ENCODE measurements around the gene ARHGAP32.

ARHGAP32 gene

GRCh38 chr11:129209891-129210830 lies 18.0 kb upstream of the ARHGAP32 start:
- DNase-seq (ENCODE audit: low spot score) = no peak
- no peak overlapping the region for H3K27ac ChIP-seq
- TF ChIP-seq, protein P1, sequence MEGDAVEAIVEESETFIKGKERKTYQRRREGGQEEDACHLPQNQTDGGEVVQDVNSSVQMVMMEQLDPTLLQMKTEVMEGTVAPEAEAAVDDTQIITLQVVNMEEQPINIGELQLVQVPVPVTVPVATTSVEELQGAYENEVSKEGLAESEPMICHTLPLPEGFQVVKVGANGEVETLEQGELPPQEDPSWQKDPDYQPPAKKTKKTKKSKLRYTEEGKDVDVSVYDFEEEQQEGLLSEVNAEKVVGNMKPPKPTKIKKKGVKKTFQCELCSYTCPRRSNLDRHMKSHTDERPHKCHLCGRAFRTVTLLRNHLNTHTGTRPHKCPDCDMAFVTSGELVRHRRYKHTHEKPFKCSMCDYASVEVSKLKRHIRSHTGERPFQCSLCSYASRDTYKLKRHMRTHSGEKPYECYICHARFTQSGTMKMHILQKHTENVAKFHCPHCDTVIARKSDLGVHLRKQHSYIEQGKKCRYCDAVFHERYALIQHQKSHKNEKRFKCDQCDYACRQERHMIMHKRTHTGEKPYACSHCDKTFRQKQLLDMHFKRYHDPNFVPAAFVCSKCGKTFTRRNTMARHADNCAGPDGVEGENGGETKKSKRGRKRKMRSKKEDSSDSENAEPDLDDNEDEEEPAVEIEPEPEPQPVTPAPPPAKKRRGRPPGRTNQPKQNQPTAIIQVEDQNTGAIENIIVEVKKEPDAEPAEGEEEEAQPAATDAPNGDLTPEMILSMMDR (conservative IDR thresholded peaks at IDR 0.05; ENCODE audit: low read depth) = no peak
- ChIA-PET CTCF (no interaction called here), POLR2A (ENCODE audit: low non-redundant PET) (no interaction called here)

DNA sequence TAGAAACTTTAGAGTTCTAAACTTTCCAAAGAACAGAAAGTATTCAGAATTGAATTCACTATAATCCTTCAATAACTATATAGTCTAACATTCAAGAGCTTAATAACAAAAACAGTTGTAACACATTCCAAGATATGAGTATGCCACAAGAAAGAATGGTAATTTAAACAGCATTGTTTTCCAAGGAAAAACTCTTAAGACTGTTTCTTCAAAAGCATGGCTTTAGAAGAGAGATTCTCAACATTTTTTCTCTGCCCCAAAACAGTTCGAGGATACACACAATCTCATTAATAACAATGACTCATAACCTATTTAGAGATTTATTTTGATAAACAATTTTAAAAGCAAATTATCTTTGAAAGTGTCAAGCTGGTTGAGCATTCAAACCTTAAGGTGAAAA lies 16.7 kb upstream of the ARHGAP32 start:
- no peak for DNase-seq (ENCODE audit: low spot score)
- ChIA-PET CTCF (interaction anchor here (0.6 kb wide), 1 partner anchor 128 kb away, joined by 3 read pairs; no protein-coding TSS in a partner anchor), POLR2A (ENCODE audit: low non-redundant PET) (no interaction called here)
- no peak overlapping the region for H3K27ac ChIP-seq
- TF ChIP-seq, protein P1 (conservative IDR thresholded peaks at IDR 0.05; ENCODE audit: low read depth) = no peak

DNA sequence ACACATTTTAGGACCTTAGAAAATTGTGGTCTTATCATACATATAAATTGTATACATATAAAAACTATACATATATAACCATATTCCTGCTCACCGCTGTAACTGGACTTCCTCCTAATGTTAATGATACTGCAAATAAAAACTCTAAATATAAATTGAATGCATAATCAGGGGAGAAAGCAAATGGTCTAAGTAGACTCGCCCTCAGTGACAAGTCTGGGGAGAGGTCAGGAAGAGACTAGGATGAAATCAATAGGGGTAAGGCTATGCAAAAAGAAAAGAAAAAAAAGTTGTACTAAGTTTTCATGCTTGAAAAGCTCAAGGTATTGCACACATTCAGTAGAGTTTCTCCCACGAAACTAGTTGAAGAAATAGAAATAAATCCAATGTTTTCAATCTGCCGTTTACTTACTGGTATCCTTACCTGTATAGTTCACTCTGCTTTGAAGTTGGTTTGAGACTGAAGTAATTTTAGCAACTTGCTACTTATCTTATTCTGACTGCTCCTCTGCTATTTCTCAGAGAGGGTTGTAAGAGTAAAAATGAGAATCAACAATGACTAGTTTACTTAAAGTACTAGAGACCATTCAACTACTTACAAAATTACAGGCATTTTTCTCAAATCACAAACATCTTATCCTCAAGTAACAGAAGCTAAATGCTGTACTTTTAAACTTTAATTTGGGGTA lies 12.2 kb upstream of the ARHGAP32 start:
- TF ChIP-seq, protein P1 (conservative IDR thresholded peaks at IDR 0.05; ENCODE audit: low read depth) = no peak
- ChIA-PET POLR2A (ENCODE audit: low non-redundant PET) (no interaction called here), CTCF (interaction anchor here (0.6 kb wide), 1 partner anchor 65 kb away, joined by 4 read pairs; no protein-coding TSS in a partner anchor)
- DNase-seq (ENCODE audit: low spot score) = no peak
- no peak overlapping the region for H3K27ac ChIP-seq

- H3K27ac ChIP-seq = no peak overlapping the region
- no peak for DNase-seq (ENCODE audit: low spot score)
- CTCF ChIA-PET = no interaction called here
- TF ChIP-seq, protein P1 (conservative IDR thresholded peaks at IDR 0.05; ENCODE audit: low read depth) = no peak
- POLR2A ChIA-PET (ENCODE audit: low non-redundant PET) = no interaction called here
Measured at GRCh38 chr11:129202646-129203045, 10.5 kb upstream of the ARHGAP32 start.

DNA sequence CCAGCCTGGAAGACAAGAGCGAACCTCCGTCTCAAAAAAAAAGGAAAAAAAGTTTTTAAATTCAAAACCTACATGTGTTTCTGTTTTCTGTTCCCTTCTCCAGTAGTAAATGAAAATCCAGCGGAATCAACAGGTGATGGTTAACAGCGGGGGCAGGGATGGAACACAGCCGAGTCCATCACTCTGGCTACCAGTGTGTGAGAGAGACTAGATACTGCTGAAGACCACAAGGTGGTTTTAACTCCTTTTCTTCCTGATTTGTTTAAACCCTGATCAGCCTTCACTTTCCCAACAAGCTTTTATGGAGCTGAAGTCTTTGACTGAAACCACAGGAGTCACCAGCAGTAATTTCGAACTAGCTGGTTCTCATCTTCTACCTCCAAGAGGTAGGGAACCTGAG lies 3.6 kb upstream of the ARHGAP32 start:
- ChIA-PET CTCF (interaction anchor here (0.7 kb wide), 1 partner anchor 51 kb away, joined by 3 read pairs; no protein-coding TSS in a partner anchor), POLR2A (ENCODE audit: low non-redundant PET) (no interaction called here)
- no peak overlapping the region for H3K27ac ChIP-seq
- no peak for DNase-seq (ENCODE audit: low spot score)
- TF ChIP-seq, protein P1 (conservative IDR thresholded peaks at IDR 0.05; ENCODE audit: low read depth) = no peak

DNA sequence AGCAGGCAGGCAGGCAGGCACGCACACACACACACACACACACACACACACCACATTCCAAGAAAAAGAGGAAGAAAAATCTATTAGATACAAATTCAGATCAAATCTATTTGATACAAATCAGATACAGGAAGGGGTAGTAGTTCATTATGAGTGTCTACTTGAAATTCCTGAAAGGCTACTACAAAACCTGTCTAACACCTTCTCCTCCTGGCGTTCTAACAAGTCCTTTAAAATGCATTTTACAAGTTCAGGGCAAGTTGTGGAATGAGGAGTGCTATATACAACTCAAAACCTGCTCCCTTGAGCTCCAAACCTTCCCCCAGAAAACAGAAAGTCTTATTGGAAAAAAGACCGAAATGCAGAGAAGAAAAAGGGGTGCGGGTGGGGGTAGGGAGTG lies 476 bp downstream of the ARHGAP32 start:
- TF ChIP-seq, protein P1 (conservative IDR thresholded peaks at IDR 0.05; ENCODE audit: low read depth) = no peak
- CTCF ChIA-PET = interaction anchor here (1.9 kb wide), 1 partner anchor 140 kb away, joined by 4 read pairs; no protein-coding TSS in a partner anchor
- H3K27ac ChIP-seq = no peak overlapping the region
- POLR2A ChIA-PET (ENCODE audit: low non-redundant PET) = no interaction called here
- DNase-seq (ENCODE audit: low spot score) = peak; percentile 36
